ENCODE results near the gene FAM83B.
"Not testable (repeated sequence)": the region's sequence is repeated elsewhere in the genome, so short reads cannot be mapped to it uniquely, and the experiment has no call there.

Gene FAM83B

GRCh38 chr6:54846243-54846856, at the start of gene FAM83B:
Gene FAM83B (plus strand): TSS chr6:54846771. CDS start chr6:54870247, 23,476 bp downstream.
- DNase-seq (ENCODE audit: low read depth in 2 of 2): no peak

GRCh38 chr6:54796918-54797317, 49.7 kb upstream of the FAM83B start:
- not testable (repeated sequence) for DNase-seq (ENCODE audit: low read depth in 2 of 2)

GRCh38 chr6:54800050-54800600, 46.4 kb upstream of the FAM83B start:
- DNase-seq (ENCODE audit: low read depth in 2 of 2): no peak

GRCh38 chr6:54801244-54801643, 45.3 kb upstream of the FAM83B start:
- DNase-seq (ENCODE audit: low read depth in 2 of 2): no peak

GRCh38 chr6:54801669-54802068, 44.9 kb upstream of the FAM83B start:
- no peak for DNase-seq (ENCODE audit: low read depth in 2 of 2)

- no peak for DNase-seq (ENCODE audit: low read depth in 2 of 2)
These were observed 43.6 kb upstream of the FAM83B start for GRCh38 chr6:54802775-54803634.

GRCh38 chr6:54805077-54805476, 41.5 kb upstream of the FAM83B start:
- no peak for DNase-seq (ENCODE audit: low read depth in 2 of 2)

- DNase-seq (ENCODE audit: low read depth in 2 of 2): no peak
These were observed 36.4 kb upstream of the FAM83B start for GRCh38 chr6:54810147-54810546.

- no peak for DNase-seq (ENCODE audit: low read depth in 2 of 2)
These were observed 32.7 kb upstream of the FAM83B start for GRCh38 chr6:54813892-54814291.

GRCh38 chr6:54817236-54817635, 29.3 kb upstream of the FAM83B start:
- no peak for DNase-seq (ENCODE audit: low read depth in 2 of 2)

GRCh38 chr6:54817834-54818233, 28.7 kb upstream of the FAM83B start:
- DNase-seq (ENCODE audit: low read depth in 2 of 2): no peak

GRCh38 chr6:54824225-54824624, 22.3 kb upstream of the FAM83B start:
- not testable (repeated sequence) for DNase-seq (ENCODE audit: low read depth in 2 of 2)

- no peak for DNase-seq (ENCODE audit: low read depth in 2 of 2)
These were observed 19.6 kb upstream of the FAM83B start for GRCh38 chr6:54827010-54827409.

GRCh38 chr6:54830216-54830615, 16.4 kb upstream of the FAM83B start:
- no peak for DNase-seq (ENCODE audit: low read depth in 2 of 2)

- no peak for DNase-seq (ENCODE audit: low read depth in 2 of 2)
These were observed 11.4 kb upstream of the FAM83B start for GRCh38 chr6:54835176-54835575.

GRCh38 chr6:54846857-54847674, 495 bp downstream of the FAM83B start:
- no peak for DNase-seq (ENCODE audit: low read depth in 2 of 2)

GRCh38 chr6:54847799-54848597, 1.4 kb downstream of the FAM83B start:
- no peak for DNase-seq (ENCODE audit: low read depth in 2 of 2)

- no peak for DNase-seq (ENCODE audit: low read depth in 2 of 2)
These were observed 3.5 kb downstream of the FAM83B start for GRCh38 chr6:54850114-54850513.

- DNase-seq (ENCODE audit: low read depth in 2 of 2): no peak
These were observed 9.6 kb downstream of the FAM83B start for GRCh38 chr6:54856129-54856528.

GRCh38 chr6:54860132-54860531, 13.6 kb downstream of the FAM83B start:
- no peak for DNase-seq (ENCODE audit: low read depth in 2 of 2)

- no peak for DNase-seq (ENCODE audit: low read depth in 2 of 2)
These were observed 14.2 kb downstream of the FAM83B start for GRCh38 chr6:54860739-54861138.

Data from stimulated activated CD8-positive, alpha-beta memory T cell treated with anti-CD3 and anti-CD28 coated beads, Interleukin-7, amount 100 ng/mL, for 4 hours (primary cell).